Fibroblast of skin of left quadriceps (primary cell): ENCODE measurements around the gene HECW1.
"Not testable (repeated sequence)": the region's sequence is repeated elsewhere in the genome, so short reads cannot be mapped to it uniquely, and the experiment has no call there.

Experiments
- DNase-seq, 2 experiments: peaks; one replicate each; pipeline ENCODE4 v3.0.0-alpha.2; 2013; ENCODE audit warnings: low read depth in 2 of 2

HECW1 gene

GRCh38 chr7:43307522-43307921, 195.1 kb downstream of the HECW1 start:
- no peak for DNase-seq

- DNase-seq = no peak
These were observed 196.7 kb downstream of the HECW1 start for GRCh38 chr7:43308913-43309705.

DNA sequence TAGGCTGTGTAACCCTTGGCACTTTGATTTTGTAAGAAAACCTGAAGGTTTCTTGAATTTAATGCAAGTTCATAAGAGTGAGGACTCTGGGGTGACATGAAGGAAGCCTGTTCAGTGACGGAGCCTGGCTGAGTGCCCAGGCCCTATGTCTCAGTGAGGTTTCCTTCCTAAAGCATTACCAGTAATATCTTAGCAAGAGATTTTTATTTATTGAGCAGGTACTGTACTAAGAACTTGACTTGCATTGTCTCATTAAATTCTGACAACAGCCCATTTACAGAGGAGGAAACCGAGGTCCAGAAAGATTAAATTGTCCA, 197.2 kb downstream of the HECW1 start:
- DNase-seq = no peak

DNA sequence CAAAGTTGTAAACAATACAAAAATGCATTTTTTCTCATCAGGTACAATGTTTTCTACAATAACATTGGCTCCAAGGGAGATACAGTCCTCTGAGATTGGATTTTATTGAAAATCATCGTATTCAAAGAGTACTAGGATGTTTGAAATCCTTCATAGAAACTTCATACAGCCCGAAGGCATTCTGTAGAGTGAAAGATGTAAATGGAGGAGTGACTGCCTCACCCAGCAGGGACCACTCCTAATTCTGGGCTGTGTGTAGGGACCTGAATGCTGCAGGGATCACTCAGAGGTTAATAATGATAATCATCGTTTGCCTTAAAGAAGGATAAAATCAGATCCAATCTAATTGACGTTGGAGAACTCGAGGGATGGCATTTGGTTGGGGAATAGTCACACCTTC, 198.6 kb downstream of the HECW1 start:
- no peak for DNase-seq

GRCh38 chr7:43311694-43312093, 199.2 kb downstream of the HECW1 start:
- DNase-seq = no peak

GRCh38 chr7:43313628-43314378, 201.4 kb downstream of the HECW1 start:
- no peak for DNase-seq

DNA sequence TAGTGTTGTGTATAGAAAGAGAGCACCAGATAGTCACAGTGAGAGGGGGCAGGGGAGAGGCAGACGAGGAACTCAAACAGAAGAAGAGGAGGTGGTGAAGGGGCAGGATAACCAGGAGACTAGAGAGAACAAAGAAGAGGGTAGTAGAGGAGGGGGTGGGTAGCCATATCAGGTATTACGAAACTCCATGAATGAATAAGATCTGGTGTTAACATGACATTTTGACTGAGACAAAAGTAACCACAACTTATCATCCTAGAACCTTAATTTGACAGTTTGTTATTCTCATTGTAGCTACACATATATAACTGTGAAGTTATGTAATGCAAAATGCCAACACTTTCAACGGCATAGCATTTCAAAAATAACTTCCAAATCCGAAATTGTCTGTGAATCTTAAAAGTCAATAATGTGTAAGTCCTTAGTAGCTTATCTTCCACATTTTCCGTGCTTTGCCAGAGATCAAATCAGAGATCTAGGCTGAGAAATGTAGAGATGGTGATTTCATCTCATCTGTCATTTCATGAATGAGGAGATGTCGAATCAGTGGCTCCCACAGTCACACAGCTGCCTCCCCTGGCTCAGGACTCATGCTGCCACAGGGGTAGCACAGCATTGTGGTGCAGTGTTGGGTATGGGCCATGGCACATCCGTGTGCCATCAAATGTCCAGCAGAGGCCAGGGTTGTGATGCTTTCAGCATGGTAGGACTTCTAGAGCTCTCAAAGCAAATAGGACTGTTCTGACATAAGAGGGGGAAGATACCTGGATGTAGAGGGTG, 202.1 kb downstream of the HECW1 start:
- DNase-seq = no peak

DNA sequence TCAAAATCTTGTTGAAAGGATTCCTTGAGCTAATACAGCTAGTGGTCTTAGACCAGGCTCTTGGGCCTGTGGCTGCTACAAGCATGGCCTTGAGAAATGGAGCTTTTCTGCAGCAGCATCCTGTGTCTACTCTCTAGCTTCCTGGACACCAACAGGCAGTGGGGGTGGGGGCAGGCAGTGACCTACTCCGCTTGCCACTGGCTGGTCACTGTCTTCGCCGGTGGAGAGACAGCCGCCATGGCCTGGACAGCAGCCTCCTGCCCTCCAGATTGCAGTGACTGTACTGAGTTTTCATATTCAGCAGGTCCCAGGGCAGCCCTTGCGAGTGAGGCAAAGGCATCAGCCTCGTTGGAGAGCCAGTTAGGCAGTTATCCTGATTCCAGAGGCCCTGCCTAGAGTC, 204.6 kb downstream of the HECW1 start:
- no peak for DNase-seq

- no peak for DNase-seq
These were observed 205.8 kb downstream of the HECW1 start for GRCh38 chr7:43318188-43318770.

GRCh38 chr7:43325595-43325994, 213.1 kb downstream of the HECW1 start:
- no peak for DNase-seq

DNA sequence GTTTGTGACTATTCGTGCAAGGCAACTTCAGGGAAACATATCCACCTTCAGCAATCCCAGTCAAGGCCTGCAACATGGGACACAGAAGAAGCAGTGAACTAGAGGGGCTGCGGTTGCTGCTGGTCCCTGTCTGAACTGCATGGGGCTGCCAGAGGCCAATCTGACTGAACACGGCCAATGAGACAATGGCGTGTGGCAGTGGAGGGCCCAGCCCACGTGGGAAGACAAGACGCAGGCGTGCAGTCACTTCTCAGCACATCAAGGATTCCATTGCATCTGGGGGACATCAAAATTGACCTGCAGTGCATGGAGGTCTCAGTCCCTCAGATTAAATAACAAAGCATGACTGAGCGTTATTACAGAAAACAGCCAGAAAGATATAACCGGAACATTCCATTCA, 215.9 kb downstream of the HECW1 start:
- no peak for DNase-seq

GRCh38 chr7:43328785-43329380, 216.4 kb downstream of the HECW1 start:
- no peak for DNase-seq

DNA sequence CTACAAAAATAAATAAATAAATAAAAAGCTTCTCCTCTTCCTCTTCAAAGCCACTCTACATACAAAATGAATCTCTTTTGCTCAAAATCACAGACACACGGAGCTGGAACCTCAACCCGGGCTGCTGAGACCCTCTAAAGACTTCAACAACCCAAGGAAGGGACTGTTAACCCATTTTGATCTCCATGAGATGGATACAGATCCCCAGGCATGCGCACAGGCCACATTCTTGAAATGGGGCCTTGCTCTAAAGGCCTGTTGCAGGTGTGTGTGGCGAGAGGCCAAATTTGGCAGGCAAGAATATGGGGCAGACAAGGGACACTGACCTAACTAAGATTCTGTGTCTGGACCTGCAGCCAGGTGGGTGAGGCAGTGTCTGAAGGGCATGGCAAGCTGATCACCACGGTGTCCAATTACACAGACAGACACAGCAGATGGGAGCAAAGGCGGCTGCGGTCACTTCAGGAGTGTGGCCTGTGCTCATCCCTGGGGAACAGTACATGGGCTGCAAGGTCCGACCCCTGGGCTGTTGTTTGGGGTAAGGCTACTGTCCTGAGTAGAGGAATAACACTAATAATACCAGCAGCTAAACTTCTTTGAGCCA, 219.8 kb downstream of the HECW1 start:
- no peak for DNase-seq

- DNase-seq = no peak
These were observed 224.7 kb downstream of the HECW1 start for GRCh38 chr7:43337191-43337590.

DNA sequence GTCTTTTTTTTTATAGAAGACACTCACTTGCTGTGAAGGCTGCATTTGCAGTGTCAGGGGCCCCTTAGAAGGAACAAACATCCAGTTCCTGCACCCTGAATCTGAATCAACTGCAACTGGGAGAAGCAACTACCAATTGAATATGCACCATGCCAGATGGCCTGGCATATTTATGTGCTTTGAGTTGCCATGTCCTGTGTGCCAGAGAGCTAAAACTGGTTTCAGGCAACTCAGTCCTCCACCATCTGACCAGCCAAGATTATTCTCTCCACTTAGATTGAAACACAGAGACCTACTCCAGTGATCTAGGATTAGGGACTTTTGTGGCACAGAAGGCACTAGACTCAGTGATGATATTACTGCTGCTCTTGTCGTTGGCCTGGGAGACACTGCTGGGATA, 225.4 kb downstream of the HECW1 start:
- no peak for DNase-seq

DNA sequence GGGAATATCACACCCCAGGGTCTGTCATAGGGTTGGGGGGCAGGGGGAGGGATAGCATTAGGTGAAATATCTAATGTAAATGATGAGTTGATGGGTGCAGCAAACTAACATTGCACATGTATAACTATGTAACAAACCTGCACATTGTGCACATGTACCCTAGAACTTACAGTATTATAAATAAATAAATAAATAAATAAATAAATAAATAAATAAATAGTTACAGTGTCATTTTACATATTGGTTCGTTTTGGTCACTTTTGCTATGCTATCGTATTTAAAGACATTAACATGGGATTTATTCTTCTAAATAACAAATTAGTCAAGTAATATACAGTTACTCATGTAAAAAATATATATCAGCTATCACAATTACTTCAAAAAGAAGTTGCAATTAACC, 228.7 kb downstream of the HECW1 start:
- DNase-seq = no peak

- not testable (repeated sequence) for DNase-seq
These were observed 231.0 kb downstream of the HECW1 start for GRCh38 chr7:43343417-43343816.

DNA sequence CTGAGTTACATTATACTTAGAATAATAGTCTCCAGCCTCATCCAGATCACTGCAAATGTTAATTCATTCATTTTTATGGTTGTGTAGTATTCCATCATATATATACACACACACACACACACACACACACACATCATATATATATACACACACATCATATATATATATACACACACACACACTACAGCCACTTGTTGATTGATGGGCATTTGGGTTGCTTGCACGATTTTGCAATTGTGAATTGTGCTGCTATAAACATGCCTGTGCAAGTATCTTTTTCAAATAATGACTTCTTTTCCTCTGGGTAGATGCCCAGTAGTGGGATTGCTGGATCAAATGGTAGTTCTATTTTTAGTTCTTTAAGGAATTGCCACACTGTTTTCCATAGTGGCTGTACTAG, 233.2 kb downstream of the HECW1 start:
- DNase-seq = not testable (repeated sequence)

DNA sequence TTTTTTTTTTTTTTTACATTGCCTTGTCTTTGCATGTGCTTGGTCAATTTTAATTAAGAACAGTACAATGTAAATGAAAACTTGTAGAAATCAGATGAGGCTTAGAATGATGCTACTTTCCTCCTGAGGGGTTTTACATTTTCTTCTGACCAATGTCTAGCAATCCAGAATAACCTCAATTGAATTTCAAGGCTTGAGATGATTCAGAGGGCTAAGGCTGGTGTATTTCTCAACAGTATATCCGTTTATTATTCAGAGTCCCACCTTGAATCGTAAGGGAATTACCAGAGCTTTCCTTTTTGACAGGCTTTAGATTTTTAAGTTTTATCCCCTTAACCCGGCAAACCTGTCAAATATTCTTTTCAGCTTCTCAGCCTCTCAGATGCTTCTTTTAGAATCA, 239.2 kb downstream of the HECW1 start:
- no peak for DNase-seq

DNA sequence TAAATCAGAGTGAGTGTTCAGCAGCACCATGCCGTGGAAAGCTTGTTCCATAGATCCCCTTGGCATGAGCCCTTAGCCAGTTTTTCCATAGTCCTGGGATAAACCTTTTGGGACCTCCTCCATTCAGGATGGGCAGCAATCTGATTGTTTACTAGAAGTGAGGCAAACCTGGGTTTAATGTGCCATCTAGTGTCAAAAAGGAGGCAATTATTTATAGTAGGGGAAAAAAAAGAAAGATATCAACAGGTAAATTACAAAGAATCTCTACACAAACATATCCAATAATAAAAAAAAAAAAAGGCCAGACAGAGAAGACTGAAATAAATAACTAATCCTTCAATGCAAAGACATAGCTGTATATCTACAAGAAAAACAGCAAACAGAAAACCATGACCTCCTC, 241.5 kb downstream of the HECW1 start:
- no peak for DNase-seq

DNA sequence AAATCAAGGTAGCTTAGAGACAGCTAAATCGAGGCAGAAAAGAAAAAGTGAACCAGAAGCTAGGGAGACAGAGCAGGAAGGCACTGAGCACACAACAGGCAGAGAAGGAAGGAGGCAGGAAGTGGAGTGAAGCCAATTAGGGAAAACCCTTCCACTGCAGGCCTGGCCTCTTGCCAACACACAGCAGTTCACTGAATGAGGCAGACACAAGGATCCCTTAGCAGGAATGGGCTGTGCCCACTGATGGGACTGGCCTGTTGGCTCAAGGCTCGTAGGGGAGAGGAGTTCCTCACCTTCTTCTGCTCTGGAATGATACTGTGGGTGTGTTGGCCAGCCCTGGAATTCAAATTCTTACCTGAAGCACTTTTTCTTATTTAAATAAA, 250.2 kb downstream of the HECW1 start:
- peak in 1 of 2 experiments; percentile 14 for DNase-seq
